Kidney (tissue), 14 donors: ENCODE measurements around the gene GBE1. TPM values are rescaled to one million over a fixed set of nuclear protein-coding genes. Genes with fewer than 3 reads are reported as not detected.

Experiments used
- DNase-seq, 5 donors: peaks; one replicate each; pipeline ENCODE4 v3.0.0-alpha.2; 2013 to 2020
- FAIRE-seq: peaks from 2 replicates; lab custom pipeline; 2012; peaks lifted over from hg19 to GRCh38; lab: Jason Lieb, UNC
- H3K27ac ChIP-seq, 2 donors: one replicate each; pipeline ENCODE4 v1.7.0; 2013; ENCODE audit warnings: low read depth in 2 of 2, low read length in 2 of 2, inconsistent platforms in 1 of 2
- H3K27me3 ChIP-seq: one replicate; pipeline ENCODE4 v1.7.1; 2013; ENCODE audit warnings: low read length, inconsistent platforms; ENCODE audit not compliant: control insufficient read depth, insufficient read depth
- H3K36me3 ChIP-seq, 3 donors: one replicate each; pipeline versions ENCODE4 v1.7.0 to v1.7.1; 2013; ENCODE audit warnings: low read length in 3 of 3, control low read depth in 1 of 3, inconsistent platforms in 1 of 3; ENCODE audit not compliant: insufficient read depth in 3 of 3, control insufficient read depth in 2 of 3
- H3K4me1 ChIP-seq, 3 donors: one replicate each; pipeline versions ENCODE4 v1.7.0 to v1.7.1; 2013; ENCODE audit warnings: low read length in 3 of 3, inconsistent platforms in 1 of 3, low read depth in 1 of 3; ENCODE audit not compliant: control insufficient read depth in 2 of 3, insufficient read depth in 2 of 3
- H3K4me3 ChIP-seq, 3 donors: one replicate each; pipeline versions ENCODE4 v1.7.0 to v1.8.1; 2013; ENCODE audit warnings: low read length in 3 of 3, control low read depth in 1 of 3, inconsistent platforms in 1 of 3
- H3K9ac ChIP-seq, 3 donors: one replicate each; pipeline versions ENCODE4 v1.7.0 to v1.7.1; 2013; ENCODE audit warnings: low read length in 3 of 3, control low read depth in 1 of 3, inconsistent platforms in 1 of 3
- H3K9me3 ChIP-seq, 3 donors: one replicate each; pipeline versions ENCODE4 v1.7.0 to v1.7.1; 2013; ENCODE audit warnings: low read length in 3 of 3, control low read depth in 1 of 3, inconsistent platforms in 1 of 3; ENCODE audit not compliant: control insufficient read depth in 2 of 3, insufficient read depth in 1 of 3
- CTCF ChIP-seq: IDR thresholded peaks from 3 replicates; pipeline ENCODE4 v1.5.1; 2012; ENCODE audit warnings: mild to moderate bottlenecking, moderate library complexity, borderline replicate concordance; ENCODE audit not compliant: insufficient read depth; ENCODE audit errors: extremely low read depth
- intact Hi-C: fragments of 100-400 bp; cut with DNase I; formaldehyde crosslinking; loops from one replicate; pipeline ENCODE4 v1.11.1; 2022
- polyA plus RNA-seq: library from polyadenylated mRNA; stranded (reverse); fragments of 350-450 nt; fragmentation: Illumina TruSeq; extraction: RNeasy Lipid Tissue Mini Kit (QIAGEN cat#74804); gene quantifications from one replicate; pipeline ENCODE4 v1.2.3, GENCODE V29; 2014; ENCODE audit warnings: low read depth, low replicate concordance; ENCODE audit not compliant: insufficient read depth
- total RNA-seq: library from RNA; stranded (reverse); fragmentation: NEBNext Ultra II Directional; extraction: Animal tissue kit (Norgen Biotek cat#: 25700); gene quantifications from one replicate; pipeline ENCODE4 v1.2.1, GENCODE V29; 2021
- donor health status: control.
- donor health status: control.
- donor health status: control.
- donor health status: control.
- donor health status: control.
- donor health status: DM: yes; HTN: yes; CAD: no.
- donor health status: Normal renal cell carcinoma (clear cell type).

GBE1 gene
- total and polyA plus RNA-seq, 2 donors from 2014 or later, result 29.3 to 36.2 TPM

- TF ChIP-seq CTCF, result no peak
- no peak for FAIRE-seq
- H3K27me3 ChIP-seq, result no peaks in the 10 kb centered on the region
These were observed 295.3 kb downstream of the GBE1 start for GRCh38 chr3:81466201-81466560.

GRCh38 chr3:81465510-81466200 lies 295.8 kb downstream of the GBE1 start:
- intact Hi-C loops, result no loop called here
- DNase-seq, result no peak

More at GRCh38 chr3:81466201-81466560, 295.3 kb downstream of the GBE1 start:
- H3K4me1 ChIP-seq, result no peaks in the 10 kb centered on the region
- no peaks in the 10 kb centered on the region for H3K9me3 ChIP-seq
- DNase-seq, result no peak
- intact Hi-C loops, result no loop called here
- no peak overlapping the region for H3K27ac ChIP-seq
- H3K36me3 ChIP-seq, result no peaks in the 10 kb centered on the region
- no peak overlapping the region for H3K9ac ChIP-seq
- no peak overlapping the region for H3K4me3 ChIP-seq

GRCh38 chr3:81463781-81464180 lies 297.7 kb downstream of the GBE1 start:
- H3K9me3 ChIP-seq, result no peaks in the 10 kb centered on the region
- intact Hi-C loops, result no loop called here
- H3K4me1 ChIP-seq, result no peaks in the 10 kb centered on the region
- H3K4me3 ChIP-seq, result no peak overlapping the region
- H3K27ac ChIP-seq, result no peak overlapping the region
- H3K27me3 ChIP-seq, result no peaks in the 10 kb centered on the region
- no peak for TF ChIP-seq CTCF
- H3K36me3 ChIP-seq, result no peaks in the 10 kb centered on the region
- no peak for DNase-seq
- no peak for FAIRE-seq
- no peak overlapping the region for H3K9ac ChIP-seq

More at GRCh38 chr3:81465510-81466200, 295.8 kb downstream of the GBE1 start:
- H3K4me1 ChIP-seq, result no peaks in the 10 kb centered on the region
- H3K4me3 ChIP-seq, result no peak overlapping the region
- H3K27me3 ChIP-seq, result no peaks in the 10 kb centered on the region
- H3K9me3 ChIP-seq, result no peaks in the 10 kb centered on the region
- no peak overlapping the region for H3K27ac ChIP-seq
- no peak for TF ChIP-seq CTCF
- no peak overlapping the region for H3K9ac ChIP-seq
- H3K36me3 ChIP-seq, result no peaks in the 10 kb centered on the region
- no peak for FAIRE-seq
